Measurements from ENCODE around the gene SAMHD1.
"Not testable (repeated sequence)": the region's sequence is repeated elsewhere in the genome, so short reads cannot be mapped to it uniquely, and the experiment has no call there.

- not testable (repeated sequence) for TF ChIP-seq EZH2phosphoT487 (IDR thresholded peaks at IDR 0.05; ENCODE audit: insufficient read depth, low read depth); EZH2 (IDR thresholded peaks at IDR 0.05; ENCODE audit: insufficient read depth, poor library complexity, severe bottlenecking)
These were observed 19.4 kb downstream of the SAMHD1 start for GRCh38 chr20:36932067-36932466.

Measured in GM23248 (cell line).